Urothelium cell line (cell line): Measurements from ENCODE around the gene DCAF6.
A peak's percentile ranks its signal among the peaks of the same experiment; 100 is the strongest.
"Not testable (repeated sequence)": the region's sequence is repeated elsewhere in the genome, so short reads cannot be mapped to it uniquely, and the experiment has no call there.

Experiments
- DNase-seq: peaks from one replicate; pipeline ENCODE4 v3.0.0; 2011; ENCODE audit warnings: low spot score, mixed read lengths
- FAIRE-seq: peaks from 2 replicates; lab custom pipeline; 2011; peaks lifted over from hg19 to GRCh38; lab: Jason Lieb, UNC

DCAF6 gene

GRCh38 chr1:167923324-167924056 is 13.0 kb upstream of the DCAF6 start:
- FAIRE-seq, result no peak

DNA sequence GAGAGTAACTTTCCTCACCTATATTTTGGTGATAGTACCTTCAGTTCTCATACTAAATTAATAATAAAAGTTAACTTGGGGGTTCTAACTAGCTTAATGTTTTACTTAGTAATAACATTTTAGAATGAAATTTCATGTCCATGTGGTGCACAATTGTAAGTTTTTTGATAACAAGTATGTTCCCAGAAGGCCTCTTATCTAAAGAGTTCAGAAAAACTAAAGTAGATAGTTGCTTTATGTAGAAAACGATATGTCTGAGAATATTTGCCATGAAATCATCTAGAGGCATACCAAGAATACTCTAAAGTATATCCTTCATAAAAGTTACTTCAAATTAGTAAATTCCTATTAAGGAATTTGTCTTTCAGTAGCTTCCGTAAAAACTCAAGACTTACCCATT is 12.4 kb upstream of the DCAF6 start:
- FAIRE-seq, result no peak

More at GRCh38 chr1:167923324-167924056, 13.0 kb upstream of the DCAF6 start:
- no peak for DNase-seq

DNA sequence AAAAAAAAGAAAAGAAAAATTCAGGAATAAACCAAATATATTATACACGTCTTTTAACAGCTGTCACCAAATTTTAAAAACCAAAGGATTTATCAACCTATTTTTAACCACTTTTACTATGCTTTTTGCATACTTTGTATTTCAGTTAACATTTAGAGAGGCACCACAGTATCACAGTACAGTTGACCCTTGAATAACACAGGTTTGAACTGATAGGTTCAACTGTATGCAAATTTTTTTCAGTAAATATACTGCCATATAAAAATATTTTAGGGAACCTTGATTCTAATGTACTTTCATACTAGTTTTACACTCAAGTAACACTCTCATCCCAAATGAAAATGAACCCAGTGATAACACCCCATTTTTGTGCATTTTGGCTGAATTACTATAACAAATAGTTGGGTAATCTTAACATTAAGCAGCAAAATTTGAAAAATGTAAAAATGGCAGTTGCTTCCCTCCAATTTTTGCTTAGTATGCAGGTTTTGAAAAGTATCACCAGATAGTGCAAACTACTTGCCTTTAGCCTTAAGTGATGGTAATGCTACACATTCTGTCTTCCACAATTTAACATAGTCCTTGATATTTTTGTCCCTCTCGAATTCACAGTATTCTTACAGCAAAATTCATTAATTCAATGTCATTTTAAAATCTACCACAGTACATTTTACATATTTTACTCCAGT is 11.8 kb upstream of the DCAF6 start:
- no peak for DNase-seq
- no peak for FAIRE-seq

More for the DNA sequence above, 12.4 kb upstream of the DCAF6 start:
- no peak for DNase-seq

GRCh38 chr1:167926486-167926997 is 9.9 kb upstream of the DCAF6 start:
- FAIRE-seq, result no peak

DNA sequence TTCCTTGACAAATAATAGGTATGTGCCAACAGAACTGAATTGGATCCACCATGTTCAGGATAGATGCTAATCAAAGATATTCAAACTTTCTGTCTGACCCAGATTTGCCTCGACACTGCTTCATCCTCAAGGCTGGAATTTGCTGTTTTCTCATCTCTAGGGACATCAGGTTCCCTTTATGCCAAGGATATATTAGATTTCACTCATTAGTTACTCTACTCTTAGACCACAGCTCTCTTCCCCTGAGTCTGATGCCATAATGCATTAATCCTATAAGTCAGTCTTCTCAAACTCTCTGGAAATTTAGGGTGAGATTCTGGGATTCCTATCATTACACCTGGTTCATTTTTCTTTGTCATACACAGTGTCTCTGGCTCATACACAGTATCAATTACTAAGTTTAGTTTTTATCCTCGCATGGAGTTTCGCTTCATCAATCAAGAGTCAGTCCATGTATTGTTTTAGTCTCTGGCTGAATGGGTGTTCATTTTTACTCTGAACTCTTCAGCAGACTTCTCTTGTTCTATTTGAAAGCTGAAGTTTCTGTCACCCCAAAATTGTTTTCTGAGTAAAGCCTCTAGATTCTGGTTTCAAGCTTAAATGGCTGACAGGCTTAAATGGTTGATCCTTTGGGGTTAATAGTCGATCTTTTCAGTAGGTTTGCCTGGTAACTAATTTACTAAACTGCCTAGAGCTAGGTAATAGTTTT is 9.3 kb upstream of the DCAF6 start:
- DNase-seq (no peak), FAIRE-seq (no peak)

More at GRCh38 chr1:167926486-167926997, 9.9 kb upstream of the DCAF6 start:
- no peak for DNase-seq

DNA sequence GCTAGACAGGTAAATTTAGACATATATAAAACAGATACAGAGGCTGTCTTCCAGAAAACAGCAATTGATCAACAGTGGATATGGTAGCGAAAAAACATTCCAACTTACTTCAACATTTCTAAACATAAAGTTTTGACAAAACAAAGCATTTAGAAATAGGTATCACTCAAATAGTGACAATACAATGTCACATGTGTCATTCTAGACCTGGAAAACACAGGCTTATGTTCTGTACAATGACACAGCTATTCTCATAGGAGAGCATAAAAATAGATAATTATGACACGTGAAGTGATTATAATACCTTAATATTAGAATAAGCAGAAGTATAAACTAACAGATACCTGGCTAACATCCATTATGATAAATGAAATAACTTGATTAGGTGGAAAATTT is 8.0 kb upstream of the DCAF6 start:
- DNase-seq, result no peak
- FAIRE-seq, result no peak

DNA sequence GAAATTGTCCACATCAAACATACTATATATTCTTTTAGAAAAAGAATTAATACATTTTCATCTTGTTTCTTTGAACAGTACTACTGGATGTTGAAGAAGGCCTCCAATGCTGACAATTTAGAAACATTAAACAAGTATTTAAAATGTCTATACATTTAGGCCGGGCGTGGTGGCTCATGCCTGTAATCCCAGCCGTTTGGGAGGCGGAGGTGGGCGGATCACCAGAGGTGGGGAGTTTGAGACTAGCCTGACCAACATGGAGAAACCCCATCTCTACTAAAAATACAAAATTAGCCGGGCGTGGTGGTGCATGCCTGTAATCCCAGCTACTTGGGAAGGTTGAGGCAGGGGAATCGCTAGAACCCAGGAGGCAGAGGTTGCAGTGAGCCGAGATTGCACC is 7.6 kb upstream of the DCAF6 start:
- DNase-seq, FAIRE-seq: not testable (repeated sequence)

GRCh38 chr1:167929725-167930124 is 6.8 kb upstream of the DCAF6 start:
- DNase-seq, result no peak
- no peak for FAIRE-seq

GRCh38 chr1:167933788-167934187 is 2.7 kb upstream of the DCAF6 start:
- FAIRE-seq (no peak), DNase-seq (no peak)

DNA sequence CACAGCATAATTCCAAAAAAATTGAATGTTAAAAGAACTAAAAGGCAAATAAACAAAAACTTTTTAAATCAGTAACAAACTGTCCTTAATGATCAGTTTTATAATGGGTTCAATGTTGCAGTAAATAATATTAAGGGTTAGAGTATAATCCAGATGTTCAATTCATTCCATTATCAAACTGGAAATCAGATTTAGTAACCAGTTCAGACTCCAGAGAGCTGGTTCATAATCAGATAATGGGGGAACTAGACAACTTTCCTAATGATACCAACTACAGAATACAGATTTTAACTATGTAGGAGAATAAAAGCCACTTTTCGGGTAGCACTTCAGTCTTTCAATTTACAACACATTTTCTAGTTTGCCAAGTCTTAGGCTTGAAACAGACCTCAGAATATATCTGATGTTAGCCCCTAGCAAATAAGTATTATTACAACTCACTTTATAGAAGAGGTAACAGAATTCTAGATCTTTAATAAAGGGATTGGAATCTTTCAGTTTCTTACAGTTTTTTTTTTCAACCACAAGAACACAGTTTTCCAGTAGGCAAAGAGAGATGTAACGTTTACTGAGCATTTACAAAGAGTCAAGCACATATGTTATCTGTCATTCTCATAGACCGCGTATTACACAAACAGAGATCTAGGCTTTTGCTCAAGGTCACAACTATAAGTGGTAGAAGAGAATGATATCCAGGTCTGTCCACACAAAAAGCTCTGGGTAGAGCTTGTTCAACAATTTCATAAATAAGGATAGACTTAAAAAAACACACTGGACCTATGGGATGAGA is 1.9 kb upstream of the DCAF6 start:
- no peak for FAIRE-seq
- DNase-seq, result no peak

GRCh38 chr1:167935216-167936067 is 1.0 kb upstream of the DCAF6 start:
- peak; percentile 40 for DNase-seq
- FAIRE-seq, result no peak

- DNase-seq (peak; percentile 58), FAIRE-seq (no peak)
Observed at GRCh38 chr1:167936930-167937708, 636 bp downstream of the DCAF6 start, which contains the start of gene MPC2. Gene MPC2, minus strand, starts transcription at chr1:167937072. Its CDS starts 1,231 bp downstream, at chr1:167935841.

- no peak for FAIRE-seq
Observed at GRCh38 chr1:167937709-167938010, 1.2 kb downstream of the DCAF6 start.

GRCh38 chr1:167938080-167938636 is 1.7 kb downstream of the DCAF6 start:
- FAIRE-seq (no peak), DNase-seq (no peak)

More at GRCh38 chr1:167937709-167938010, 1.2 kb downstream of the DCAF6 start:
- no peak for DNase-seq

DNA sequence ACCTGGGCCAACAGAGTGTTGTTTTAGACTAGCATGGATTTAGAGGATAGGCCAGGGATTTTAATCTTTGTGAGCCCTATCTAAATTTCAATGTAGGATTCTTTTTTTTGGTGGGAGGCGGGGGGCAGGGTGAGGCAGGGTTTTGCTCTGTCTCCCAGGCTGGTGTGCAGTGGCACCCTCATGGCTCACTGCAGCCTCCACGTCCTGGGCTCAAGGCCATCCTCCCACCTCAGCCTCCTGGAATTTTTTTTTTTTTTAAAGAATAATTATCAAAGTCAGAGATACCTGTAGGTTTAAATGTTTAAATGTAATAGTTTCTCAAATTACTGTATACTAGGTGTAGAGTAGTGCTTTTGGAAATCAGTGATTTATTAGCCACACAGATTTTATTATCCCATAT is 3.8 kb downstream of the DCAF6 start:
- DNase-seq (no peak), FAIRE-seq (no peak)

DNA sequence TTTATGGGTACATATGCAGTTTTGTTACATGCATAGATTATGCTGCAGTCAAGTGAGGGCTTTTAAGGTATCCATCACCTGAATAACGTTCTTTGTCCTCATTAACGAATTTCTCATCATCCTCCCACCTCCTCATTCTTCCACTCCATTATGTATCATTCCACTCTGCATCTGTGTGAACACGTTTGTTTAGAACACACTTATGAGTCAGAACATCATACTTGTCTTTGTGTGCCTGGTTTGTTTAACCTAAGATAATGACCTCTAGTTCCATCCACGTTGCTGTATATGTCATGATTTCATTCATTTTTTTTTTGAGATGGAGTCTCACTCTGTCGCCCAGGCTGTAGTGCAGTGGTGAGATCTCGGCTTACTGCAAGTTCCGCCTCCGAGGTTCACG is 7.1 kb downstream of the DCAF6 start:
- DNase-seq (no peak), FAIRE-seq (no peak)

GRCh38 chr1:167947733-167948132 is 11.2 kb downstream of the DCAF6 start:
- DNase-seq (no peak), FAIRE-seq (no peak)

DNA sequence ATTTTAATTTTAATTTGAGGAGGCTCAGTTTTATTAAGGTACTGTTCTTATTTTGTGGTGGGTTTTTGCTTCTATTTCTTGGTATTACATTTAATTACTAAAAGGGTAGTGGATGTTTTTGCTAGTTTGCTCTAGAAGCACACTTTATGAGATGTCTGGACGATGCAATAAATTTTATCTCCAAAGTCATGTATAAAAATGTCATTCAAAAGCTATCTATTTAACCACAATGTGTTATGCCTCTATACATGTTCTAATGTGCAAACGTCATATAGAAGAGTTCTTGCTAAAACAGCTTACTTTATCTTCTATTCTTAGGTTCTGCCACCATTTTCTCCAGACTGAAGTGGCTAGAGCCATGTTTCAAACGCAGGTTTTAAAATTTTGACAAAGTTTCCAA is 13.3 kb downstream of the DCAF6 start:
- FAIRE-seq (no peak), DNase-seq (no peak)

DNA sequence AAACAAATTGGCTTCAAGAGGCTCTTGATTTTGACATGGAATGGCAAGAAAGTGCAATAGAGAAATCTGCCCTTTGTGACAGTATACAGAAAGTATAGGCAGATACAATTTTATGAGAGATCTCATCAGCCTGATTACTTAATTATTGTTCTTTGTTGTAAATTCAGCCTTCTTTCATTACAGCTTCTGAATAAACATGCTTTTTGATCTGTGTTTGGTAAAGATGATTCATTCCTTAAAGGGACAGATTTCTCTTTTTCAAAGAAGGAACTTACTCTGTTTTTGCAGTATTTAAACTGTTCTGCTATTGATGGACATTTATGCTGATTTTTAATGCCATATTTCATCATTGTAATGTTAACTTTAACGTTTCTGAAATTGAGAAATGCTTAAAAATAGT is 14.1 kb downstream of the DCAF6 start:
- DNase-seq (no peak), FAIRE-seq (no peak)
